ENCODE measurements around the gene PCCA. TPM values are rescaled to one million over a fixed set of nuclear protein-coding genes. Genes with fewer than 3 reads are reported as not detected.

The PCCA gene
- polyA plus RNA-seq, 1 of the 3 experiments (the other 2 are of a cell fraction): 7.3 TPM

GRCh38 chr13:100526318-100527000 lies 437.6 kb downstream of the PCCA start:
- no peaks in the 10 kb centered on the region for H4K20me1 ChIP-seq (ENCODE audit: insufficient read depth)
- ChIA-PET CTCF (interaction anchor here (1.0 to 4.1 kb wide), 5 partner anchors 13 to 870 kb away, joined by 3 to 26 read pairs (median 4); no protein-coding TSS in a partner anchor), POLR2A (no interaction called here)
- no peak overlapping the region for H3K27ac ChIP-seq (ENCODE audit: low read depth in 2 of 2, low read length in 1 of 2)
- no peak overlapping the region for H3K4me3 ChIP-seq (ENCODE audit: low read depth in 2 of 2, low read length in 1 of 2)
- DNase-seq: no peak
- TF ChIP-seq TEAD4 (IDR thresholded peaks at IDR 0.05; ENCODE audit: borderline replicate concordance, insufficient read depth): no peak
- TF ChIP-seq PBX3 (IDR thresholded peaks at IDR 0.05): no peak
- TF ChIP-seq GATA2 (CRISPR knock-in tag; IDR thresholded peaks at IDR 0.05): no peak
- no peak for TF ChIP-seq CHD2 (IDR thresholded peaks at IDR 0.05; ENCODE audit: low read length, partially characterized antibody)
- TF ChIP-seq ELF1 (IDR thresholded peaks at IDR 0.05): no peak
- no peak for TF ChIP-seq POLR2AphosphoS5 (IDR thresholded peaks at IDR 0.05; ENCODE audit: low read depth, low read length)
- TF ChIP-seq FOXM1 (IDR thresholded peaks at IDR 0.05; ENCODE audit: low read depth): no peak
- TF ChIP-seq MEF2A (IDR thresholded peaks at IDR 0.05; ENCODE audit: borderline replicate concordance, low read depth): no peak
- TF ChIP-seq ZBTB33 (IDR thresholded peaks at IDR 0.05; ENCODE audit: borderline replicate concordance, low read depth): no peak
- no peak for TF ChIP-seq EP300 (IDR thresholded peaks at IDR 0.05; ENCODE audit: borderline replicate concordance in 1 of 2, low read depth in 1 of 2, low read length in 1 of 2)
- no peak for TF ChIP-seq RXRA (IDR thresholded peaks at IDR 0.05; ENCODE audit: borderline replicate concordance, low read depth)
- TF ChIP-seq USF1 (IDR thresholded peaks at IDR 0.05; ENCODE audit: borderline replicate concordance, low read depth): no peak
- no peak for TF ChIP-seq TAF1 (IDR thresholded peaks at IDR 0.05; ENCODE audit: borderline replicate concordance, low read depth, low read length)
- TF ChIP-seq REST (IDR thresholded peaks at IDR 0.05; ENCODE audit: low read depth, low read length): no peak
- no peak for TF ChIP-seq EZH2phosphoT487 (IDR thresholded peaks at IDR 0.05; ENCODE audit: borderline replicate concordance, low read depth)
- TF ChIP-seq TCF12 (IDR thresholded peaks at IDR 0.05): no peak
- H3K9me2 ChIP-seq: no peaks in the 10 kb centered on the region
- peaks cover 0 to 3% of the 10 kb centered on the region in 2 experiments; a peak in 2 of 4 replicates for H3K4me1 ChIP-seq (ENCODE audit: control insufficient read depth in 1 of 2, insufficient read depth in 2 of 2, low read depth in 1 of 2, low read length in 1 of 2)
- H3K4me2 ChIP-seq: no peak overlapping the region
- no peaks in the 10 kb centered on the region for H3K9me3 ChIP-seq
- no peak overlapping the region for H2AFZ ChIP-seq (ENCODE audit: low read depth)
- 92% methylated on average over 14 of the region's 27 CpGs for WGBS (ENCODE audit: low lambda C conversion rate)
- no peaks in the 10 kb centered on the region for H3F3A ChIP-seq (replicated peaks; ENCODE audit: insufficient read depth)
- H3K27me3 ChIP-seq (ENCODE audit: insufficient read depth): no peaks in the 10 kb centered on the region
- no peaks in the 10 kb centered on the region for H3K79me2 ChIP-seq (ENCODE audit: insufficient read depth)
- peaks cover 3 to 31% of the 10 kb centered on the region in 2 experiments for H3K36me3 ChIP-seq (replicated peaks in 1 of 2; ENCODE audit: control insufficient read depth in 1 of 2, insufficient read depth in 2 of 2, low read length in 1 of 2)
- H3K9ac ChIP-seq: no peak overlapping the region
